HG03103 (cell line): ENCODE data around the gene IL36G.

Experiments used
- ATAC-seq: cut with Tn5 transposase; IDR thresholded peaks from one replicate; pipeline ENCODE4 v1.9.1; 2021; ENCODE audit warnings: low read depth; ENCODE audit not compliant: unreplicated experiment

The IL36G gene

GRCh38 chr2:112967023-112967422 lies 10.8 kb upstream of the IL36G start:
- ATAC-seq, result no peak

- ATAC-seq, result no peak
Observed at GRCh38 chr2:112972423-112973086, 5.3 kb upstream of the IL36G start.

GRCh38 chr2:112973156-112973555 lies 4.7 kb upstream of the IL36G start:
- ATAC-seq, result no peak

GRCh38 chr2:112979731-112980130 lies 1.9 kb downstream of the IL36G start:
- no peak for ATAC-seq

GRCh38 chr2:112980537-112980936 lies 2.7 kb downstream of the IL36G start:
- ATAC-seq, result no peak

- no peak for ATAC-seq
Observed at GRCh38 chr2:112985090-112985489, 7.3 kb downstream of the IL36G start.

- no peak for ATAC-seq
Observed at GRCh38 chr2:112989611-112990010, 11.8 kb downstream of the IL36G start.

GRCh38 chr2:112993831-112994230 lies 16.0 kb downstream of the IL36G start:
- ATAC-seq, result no peak

GRCh38 chr2:112994648-112995047 lies 16.8 kb downstream of the IL36G start:
- no peak for ATAC-seq

GRCh38 chr2:112995346-112995920 lies 17.6 kb downstream of the IL36G start:
- no peak for ATAC-seq

- ATAC-seq, result no peak
Observed at GRCh38 chr2:112996635-112997034, 18.8 kb downstream of the IL36G start.

GRCh38 chr2:112997151-112997550 lies 19.3 kb downstream of the IL36G start:
- no peak for ATAC-seq

- no peak for ATAC-seq
Observed at GRCh38 chr2:113000436-113000835, 22.6 kb downstream of the IL36G start.

- ATAC-seq, result no peak
Observed at GRCh38 chr2:113002677-113003076, 24.9 kb downstream of the IL36G start.

GRCh38 chr2:113005030-113005509 lies 27.3 kb downstream of the IL36G start, which contains the start of gene IL36A:
Gene IL36A (plus strand): TSS chr2:113005459. CDS start chr2:113005872, 413 bp downstream.
- ATAC-seq, result no peak

- ATAC-seq, result no peak
Observed at GRCh38 chr2:113007250-113007649, 29.4 kb downstream of the IL36G start.

GRCh38 chr2:113009622-113010021 lies 31.8 kb downstream of the IL36G start:
- ATAC-seq, result no peak

GRCh38 chr2:113010088-113010487 lies 32.3 kb downstream of the IL36G start:
- ATAC-seq, result no peak

- no peak for ATAC-seq
Observed at GRCh38 chr2:113011108-113011507, 33.3 kb downstream of the IL36G start.

GRCh38 chr2:113012436-113013335 lies 34.9 kb downstream of the IL36G start:
- ATAC-seq, result no peak

GRCh38 chr2:113013336-113013661 lies 35.5 kb downstream of the IL36G start:
- ATAC-seq, result no peak
